ENCODE results near the gene RASL11B.
A peak's percentile ranks its signal among the peaks of the same experiment; 100 is the strongest.

The RASL11B gene

GRCh38 chr4:52843958-52844357, 18.2 kb upstream of the RASL11B start:
- peak; percentile 56 for DNase-seq

- no peak for DNase-seq
Measured at GRCh38 chr4:52844596-52844995, 17.5 kb upstream of the RASL11B start.

GRCh38 chr4:52846502-52846901, 15.6 kb upstream of the RASL11B start:
- no peak for DNase-seq

GRCh38 chr4:52848254-52848653, 13.9 kb upstream of the RASL11B start:
- no peak for DNase-seq

GRCh38 chr4:52850406-52851124, 11.6 kb upstream of the RASL11B start:
- DNase-seq = no peak

- DNase-seq = no peak
Measured at GRCh38 chr4:52852041-52852440, 10.1 kb upstream of the RASL11B start.

GRCh38 chr4:52852711-52853110, 9.4 kb upstream of the RASL11B start:
- no peak for DNase-seq

GRCh38 chr4:52853351-52853750, 8.8 kb upstream of the RASL11B start:
- DNase-seq = peak; percentile 46

- DNase-seq = peak; percentile 64
Measured at GRCh38 chr4:52856801-52857200, 5.3 kb upstream of the RASL11B start.

- no peak for DNase-seq
Measured at GRCh38 chr4:52860361-52860760, 1.8 kb upstream of the RASL11B start.

- no peak for DNase-seq
Measured at GRCh38 chr4:52861171-52861823, 820 bp upstream of the RASL11B start.

GRCh38 chr4:52862639-52863161, 583 bp downstream of the RASL11B start:
- no peak for DNase-seq

- DNase-seq = no peak
Measured at GRCh38 chr4:52863324-52863723, 1.2 kb downstream of the RASL11B start.

GRCh38 chr4:52864793-52865192, 2.7 kb downstream of the RASL11B start:
- no peak for DNase-seq

- no peak for DNase-seq
Measured at GRCh38 chr4:52865300-52865699, 3.2 kb downstream of the RASL11B start.

- DNase-seq = no peak
Measured at GRCh38 chr4:52866734-52867133, 4.6 kb downstream of the RASL11B start.

- DNase-seq = no peak
Measured at GRCh38 chr4:52867163-52867562, 5.0 kb downstream of the RASL11B start.

- DNase-seq = no peak
Measured at GRCh38 chr4:52868133-52868532, 6.0 kb downstream of the RASL11B start.

- no peak for DNase-seq
Measured at GRCh38 chr4:52869196-52869595, 7.1 kb downstream of the RASL11B start.

- no peak for DNase-seq
Measured at GRCh38 chr4:52869656-52870055, 7.5 kb downstream of the RASL11B start.

GRCh38 chr4:52870225-52870624, 8.1 kb downstream of the RASL11B start:
- DNase-seq = no peak

GRCh38 chr4:52873191-52873590, 11.1 kb downstream of the RASL11B start:
- no peak for DNase-seq

GRCh38 chr4:52873861-52874343, 11.8 kb downstream of the RASL11B start:
- no peak for DNase-seq

GRCh38 chr4:52874948-52875347, 12.8 kb downstream of the RASL11B start:
- no peak for DNase-seq
